ENCODE measurements around the gene PDE4D. TPM values are rescaled to one million over a fixed set of nuclear protein-coding genes. Genes with fewer than 3 reads are reported as not detected.

The PDE4D gene
- total RNA-seq, 1 donor from 2014 or later, result 39.2 TPM

- TF ChIP-seq CTCF (IDR thresholded peaks at IDR 0.05; ENCODE audit: insufficient read depth, low read length, poor library complexity, severe bottlenecking), result no peak
- DNase-seq (ENCODE audit: low read depth), result no peak
- Histone ChIP-seq H3K36me3 (ENCODE audit: control insufficient read depth, insufficient read depth, low read length) (no peaks in the 10 kb centered on the region), H3K27me3 (ENCODE audit: control insufficient read depth, insufficient read depth, low read length) (no peaks in the 10 kb centered on the region), H3K4me3 (ENCODE audit: low read depth, low read length) (no peak overlapping the region)
These were observed 177.5 kb downstream of the PDE4D start for GRCh38 chr5:59716029-59716428.

- H3K27me3 ChIP-seq (ENCODE audit: control insufficient read depth, insufficient read depth, low read length), result no peaks in the 10 kb centered on the region
These were observed 178.3 kb downstream of the PDE4D start for GRCh38 chr5:59715228-59715627.

GRCh38 chr5:59713498-59713844 lies 180.1 kb downstream of the PDE4D start:
- no peak for TF ChIP-seq CTCF (IDR thresholded peaks at IDR 0.05; ENCODE audit: insufficient read depth, low read length, poor library complexity, severe bottlenecking)
- DNase-seq (ENCODE audit: low read depth), result no peak

More at GRCh38 chr5:59715228-59715627, 178.3 kb downstream of the PDE4D start:
- H3K36me3 ChIP-seq (ENCODE audit: control insufficient read depth, insufficient read depth, low read length), result no peaks in the 10 kb centered on the region
- no peak for DNase-seq (ENCODE audit: low read depth)
- no peak overlapping the region for H3K4me3 ChIP-seq (ENCODE audit: low read depth, low read length)
- TF ChIP-seq CTCF (IDR thresholded peaks at IDR 0.05; ENCODE audit: insufficient read depth, low read length, poor library complexity, severe bottlenecking), result no peak

DNA sequence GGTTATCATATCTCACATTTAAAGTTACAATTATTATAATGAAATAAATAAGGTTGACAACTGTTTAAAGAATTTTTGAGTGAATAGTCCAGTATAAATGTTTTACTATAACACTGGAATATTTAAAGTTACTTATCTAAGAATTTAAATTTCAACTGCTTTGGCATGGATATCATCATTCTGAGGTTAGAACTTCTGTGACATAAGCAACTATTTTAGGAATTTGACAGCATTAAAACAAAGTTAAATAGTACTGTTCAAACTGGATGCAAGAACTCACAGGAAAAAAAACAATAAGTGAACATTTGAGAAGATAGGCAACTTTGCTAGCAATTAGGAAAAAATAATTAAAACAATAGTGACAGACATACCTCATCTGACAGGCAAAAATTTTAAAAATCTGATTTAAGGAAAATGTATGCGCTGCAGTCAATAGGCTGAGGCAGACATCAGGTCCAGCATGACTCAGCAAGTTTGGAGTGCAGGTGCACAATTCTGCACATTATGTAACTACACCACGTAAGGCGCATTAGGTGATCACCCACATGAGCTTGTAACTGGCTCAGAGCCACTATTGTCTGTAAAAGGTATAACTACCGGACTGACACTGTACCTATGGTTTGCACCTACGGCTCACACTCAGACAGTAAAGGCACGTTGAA lies 180.6 kb downstream of the PDE4D start:
- no peaks in the 10 kb centered on the region for H3K36me3 ChIP-seq (ENCODE audit: control insufficient read depth, insufficient read depth, low read length)
- H3K4me3 ChIP-seq (ENCODE audit: low read depth, low read length), result no peak overlapping the region
- H3K27me3 ChIP-seq (ENCODE audit: control insufficient read depth, insufficient read depth, low read length), result no peaks in the 10 kb centered on the region
- DNase-seq (ENCODE audit: low read depth), result no peak
- TF ChIP-seq CTCF (IDR thresholded peaks at IDR 0.05; ENCODE audit: insufficient read depth, low read length, poor library complexity, severe bottlenecking), result no peak

More at GRCh38 chr5:59713498-59713844, 180.1 kb downstream of the PDE4D start:
- no peak overlapping the region for H3K4me3 ChIP-seq (ENCODE audit: low read depth, low read length)
- H3K27me3 ChIP-seq (ENCODE audit: control insufficient read depth, insufficient read depth, low read length), result no peaks in the 10 kb centered on the region
- H3K36me3 ChIP-seq (ENCODE audit: control insufficient read depth, insufficient read depth, low read length), result no peaks in the 10 kb centered on the region

DNA sequence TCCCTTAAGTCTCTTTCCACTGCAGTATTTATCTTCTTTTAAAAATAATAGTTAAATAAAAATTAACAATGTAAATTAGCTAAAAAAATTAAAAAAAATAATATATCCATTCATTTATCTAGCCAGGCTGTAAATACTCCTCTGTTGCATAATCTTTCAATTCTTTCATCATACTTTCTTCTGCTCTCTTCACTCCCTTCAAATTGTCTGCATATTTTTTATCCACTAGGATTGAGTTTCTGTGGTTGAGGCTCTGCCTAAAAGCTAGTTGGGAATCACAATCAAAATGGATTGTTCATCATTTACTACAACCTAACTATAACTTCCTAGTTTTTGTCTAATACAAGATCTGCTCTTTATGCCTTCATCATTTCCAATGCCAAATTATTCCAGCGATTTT lies 182.2 kb downstream of the PDE4D start:
- TF ChIP-seq CTCF (IDR thresholded peaks at IDR 0.05; ENCODE audit: insufficient read depth, low read length, poor library complexity, severe bottlenecking), result no peak
- Histone ChIP-seq H3K36me3 (ENCODE audit: control insufficient read depth, insufficient read depth, low read length) (no peaks in the 10 kb centered on the region), H3K4me3 (ENCODE audit: low read depth, low read length) (no peak overlapping the region), H3K27me3 (ENCODE audit: control insufficient read depth, insufficient read depth, low read length) (no peaks in the 10 kb centered on the region)
- DNase-seq (ENCODE audit: low read depth), result no peak

DNA sequence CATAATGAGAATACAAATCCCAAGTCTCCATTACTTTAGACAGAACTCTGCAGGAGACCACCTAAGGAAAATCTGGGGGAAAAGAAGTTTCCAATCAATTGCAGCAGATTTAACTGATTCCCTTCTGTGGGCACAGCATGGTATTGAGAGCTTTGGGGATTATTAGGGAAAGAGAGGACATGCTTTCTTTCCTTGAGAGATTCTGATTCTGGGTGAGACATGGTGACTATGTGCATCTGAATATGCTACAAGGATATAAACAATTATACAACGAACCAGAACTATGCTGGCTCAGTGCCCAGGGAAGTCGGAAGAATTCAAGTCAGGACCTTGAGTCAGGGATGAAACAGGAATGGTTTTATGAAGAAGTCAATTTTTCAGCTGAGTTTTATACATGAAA lies 183.7 kb downstream of the PDE4D start:
- no peaks in the 10 kb centered on the region for H3K27me3 ChIP-seq (ENCODE audit: control insufficient read depth, insufficient read depth, low read length)
- H3K4me3 ChIP-seq (ENCODE audit: low read depth, low read length), result no peak overlapping the region
- TF ChIP-seq CTCF (IDR thresholded peaks at IDR 0.05; ENCODE audit: insufficient read depth, low read length, poor library complexity, severe bottlenecking), result no peak
- DNase-seq (ENCODE audit: low read depth), result peak; percentile 4
- no peaks in the 10 kb centered on the region for H3K36me3 ChIP-seq (ENCODE audit: control insufficient read depth, insufficient read depth, low read length)

All from kidney epithelial cell (primary cell).